D721Med (cell line): ENCODE data around the gene LRP1B.

Source experiments
- DNase-seq: peaks from one replicate; pipeline ENCODE4 v3.0.0; 2011; ENCODE audit warnings: low spot score; ENCODE audit not compliant: insufficient read length
- FAIRE-seq: peaks from 2 replicates; lab custom pipeline; 2011; peaks lifted over from hg19 to GRCh38; lab: Jason Lieb, UNC
- TF ChIP-seq, protein P1 (sequence below): IDR thresholded peaks from 2 replicates; pipeline ENCODE4 v1.5.1; 2012; ENCODE audit warnings: mild to moderate bottlenecking, control low read depth; ENCODE audit not compliant: insufficient read depth; ENCODE audit errors: missing control alignments

Gene LRP1B

GRCh38 chr2:140910683-140911082, 1220.1 kb downstream of the LRP1B start:
- TF ChIP-seq, protein P1, sequence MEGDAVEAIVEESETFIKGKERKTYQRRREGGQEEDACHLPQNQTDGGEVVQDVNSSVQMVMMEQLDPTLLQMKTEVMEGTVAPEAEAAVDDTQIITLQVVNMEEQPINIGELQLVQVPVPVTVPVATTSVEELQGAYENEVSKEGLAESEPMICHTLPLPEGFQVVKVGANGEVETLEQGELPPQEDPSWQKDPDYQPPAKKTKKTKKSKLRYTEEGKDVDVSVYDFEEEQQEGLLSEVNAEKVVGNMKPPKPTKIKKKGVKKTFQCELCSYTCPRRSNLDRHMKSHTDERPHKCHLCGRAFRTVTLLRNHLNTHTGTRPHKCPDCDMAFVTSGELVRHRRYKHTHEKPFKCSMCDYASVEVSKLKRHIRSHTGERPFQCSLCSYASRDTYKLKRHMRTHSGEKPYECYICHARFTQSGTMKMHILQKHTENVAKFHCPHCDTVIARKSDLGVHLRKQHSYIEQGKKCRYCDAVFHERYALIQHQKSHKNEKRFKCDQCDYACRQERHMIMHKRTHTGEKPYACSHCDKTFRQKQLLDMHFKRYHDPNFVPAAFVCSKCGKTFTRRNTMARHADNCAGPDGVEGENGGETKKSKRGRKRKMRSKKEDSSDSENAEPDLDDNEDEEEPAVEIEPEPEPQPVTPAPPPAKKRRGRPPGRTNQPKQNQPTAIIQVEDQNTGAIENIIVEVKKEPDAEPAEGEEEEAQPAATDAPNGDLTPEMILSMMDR, result no peak
- DNase-seq, result no peak
- no peak for FAIRE-seq

DNA sequence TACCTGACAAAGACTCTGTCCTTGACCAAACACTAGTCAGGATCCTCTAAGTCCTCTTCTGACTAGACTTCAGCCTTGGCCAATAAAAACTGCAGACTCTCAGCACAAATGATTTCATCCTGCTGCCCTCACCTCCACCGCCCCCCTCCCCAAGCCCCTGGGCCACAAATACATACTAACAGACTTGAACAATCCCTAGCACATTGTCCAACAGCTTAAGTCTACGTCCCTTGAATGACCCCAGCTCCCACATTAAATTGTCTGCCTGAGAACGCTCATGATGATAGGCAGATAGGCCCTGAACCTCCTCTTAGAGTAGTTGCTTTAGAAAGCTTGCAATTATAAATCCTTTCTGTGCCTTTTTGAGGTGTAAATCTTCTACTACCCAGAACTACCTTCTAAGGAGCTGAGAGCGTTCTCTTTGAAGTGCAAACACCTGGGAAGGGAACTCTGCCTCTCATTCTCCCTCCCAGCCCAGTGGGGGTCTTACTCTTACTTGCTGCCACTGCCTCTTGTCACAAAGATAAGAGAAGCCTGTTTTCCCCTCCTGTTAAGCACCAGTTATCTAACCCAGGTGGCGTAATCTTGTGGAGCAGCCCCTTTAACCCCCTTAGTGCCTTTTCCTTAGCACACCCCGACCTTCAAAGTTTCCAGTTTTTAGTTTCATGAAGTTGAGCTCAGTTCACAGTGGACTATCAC, 1225.6 kb downstream of the LRP1B start:
- DNase-seq (no peak), FAIRE-seq (no peak)
- TF ChIP-seq, protein P1, result no peak

DNA sequence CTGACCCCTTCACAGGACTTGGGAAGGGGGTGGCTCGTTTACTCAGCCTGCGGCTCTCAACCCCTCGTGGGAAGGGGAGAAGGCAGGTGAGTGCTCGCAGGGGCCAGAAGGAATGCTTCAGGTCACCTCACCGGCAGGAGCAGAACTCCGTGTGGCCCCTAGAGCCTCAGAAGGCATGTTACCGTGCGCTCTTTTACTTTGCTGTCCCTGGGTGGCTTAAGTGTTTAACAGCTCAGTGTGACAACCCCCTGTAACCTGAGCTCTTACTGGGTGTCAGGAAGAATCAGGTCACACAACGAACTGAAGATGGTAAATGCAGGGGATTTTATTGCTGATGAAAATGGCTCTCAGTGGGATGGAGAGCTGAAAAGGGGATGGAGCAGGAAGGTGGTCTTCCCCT, 1235.4 kb downstream of the LRP1B start:
- FAIRE-seq (no peak), DNase-seq (no peak)
- TF ChIP-seq, protein P1, result no peak

DNA sequence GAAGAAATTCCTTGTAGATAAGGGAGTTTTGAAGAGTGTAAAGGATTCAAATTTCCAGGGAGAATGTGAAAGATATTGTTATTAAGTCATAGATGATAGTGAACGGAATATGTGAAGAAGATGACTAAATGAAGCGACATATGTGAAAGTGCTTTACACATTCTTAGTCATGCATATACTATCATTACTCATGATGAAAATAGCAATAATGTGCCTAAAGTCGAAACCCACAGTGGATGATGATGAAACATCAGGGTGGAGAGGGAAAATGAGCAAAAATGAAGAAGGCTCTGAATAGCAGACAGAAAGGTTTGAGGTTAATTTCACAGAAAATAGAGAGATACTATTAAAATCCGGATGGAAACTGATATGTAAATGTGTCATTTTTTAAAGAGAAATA, 1237.1 kb downstream of the LRP1B start:
- DNase-seq, result no peak
- no peak for FAIRE-seq
- TF ChIP-seq, protein P1, result no peak

- DNase-seq (no peak), FAIRE-seq (no peak)
- TF ChIP-seq, protein P1, result no peak
These were observed 1237.7 kb downstream of the LRP1B start for GRCh38 chr2:140892911-140893637.

- no peak for DNase-seq
- TF ChIP-seq, protein P1, result no peak
- no peak for FAIRE-seq
These were observed 1238.4 kb downstream of the LRP1B start for GRCh38 chr2:140892436-140892835.
